HT1080 (cell line): ENCODE data around the gene SLAMF8. TPM values are rescaled to one million over a fixed set of nuclear protein-coding genes. Genes with fewer than 3 reads are reported as not detected.
A peak's percentile ranks its signal among the peaks of the same experiment; 100 is the strongest.

Experiments
- DNase-seq: peaks from one replicate; pipeline ENCODE4 v3.0.0-alpha.2; 2015; ENCODE audit warnings: low read depth
- total RNA-seq: library from RNA; depleted of rRNA; stranded (reverse); fragments of >200 nt; shearing (Covaris generic); gene quantifications from 2 replicates; pipeline ENCODE4 v1.2.3, GENCODE V29; 2014

SLAMF8 gene
- total RNA-seq, 1 experiment from 2014 or later, result 0.40 TPM

DNA sequence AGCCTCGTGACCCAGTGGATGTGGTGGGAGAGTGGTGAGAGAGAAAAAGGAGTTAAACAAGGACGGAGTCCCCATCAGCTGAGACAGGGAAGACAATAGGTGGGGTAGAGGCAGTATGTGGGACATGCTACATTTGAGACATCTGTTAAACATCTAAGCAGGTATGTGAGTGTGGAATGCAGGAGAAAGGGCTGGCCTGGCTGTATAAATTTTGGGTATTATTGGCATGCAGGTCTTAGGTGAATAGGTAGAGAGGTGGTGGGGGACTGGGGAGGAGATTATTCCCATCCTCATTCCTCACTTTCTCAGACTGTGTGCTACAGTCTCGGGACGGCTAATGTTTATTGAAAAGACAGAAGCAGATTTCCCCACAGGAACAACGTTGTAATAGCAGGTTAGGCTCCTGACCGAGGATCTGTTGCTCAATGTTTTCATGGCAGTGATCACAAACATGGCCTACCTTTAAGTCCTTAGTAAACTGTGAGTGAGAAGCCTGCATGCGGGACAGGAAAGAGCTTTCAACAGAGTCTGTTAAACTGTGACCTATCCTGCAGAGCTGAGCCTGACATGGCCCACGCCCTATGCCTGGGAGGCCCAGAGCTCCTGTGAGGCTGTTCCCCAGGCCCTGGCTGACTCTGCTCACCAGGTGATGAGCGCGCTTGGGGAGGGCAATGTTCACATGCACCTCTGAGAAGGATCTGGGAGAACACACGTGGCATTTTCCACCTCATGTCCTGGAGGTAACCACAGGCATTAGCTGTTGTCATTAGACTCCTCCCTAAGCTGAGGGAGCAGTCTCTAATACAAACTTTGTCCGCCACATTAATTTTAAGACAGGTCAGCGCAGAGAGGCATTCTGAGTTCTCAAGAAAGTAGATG, 19.3 kb downstream of the SLAMF8 start:
- no peak for DNase-seq

DNA sequence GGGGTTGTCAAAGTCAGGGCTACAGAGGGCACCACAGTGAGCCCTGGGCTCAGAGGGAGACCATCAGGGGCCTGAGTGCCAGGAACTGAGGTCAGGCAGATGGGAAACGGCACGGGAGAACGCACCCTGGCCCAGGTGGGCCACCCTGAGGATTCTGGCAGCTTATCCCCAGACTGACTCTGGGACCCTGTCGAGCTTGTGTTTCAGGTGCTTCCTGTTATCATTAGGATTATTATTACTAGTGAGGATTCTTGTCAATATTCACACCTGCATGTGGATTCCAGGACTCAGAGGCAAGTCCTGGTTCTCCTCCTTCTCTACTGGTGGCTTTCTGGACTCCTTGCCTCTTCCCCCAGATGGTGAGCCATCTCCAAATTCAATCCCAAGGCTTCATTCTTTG, 20.6 kb downstream of the SLAMF8 start:
- no peak for DNase-seq

DNA sequence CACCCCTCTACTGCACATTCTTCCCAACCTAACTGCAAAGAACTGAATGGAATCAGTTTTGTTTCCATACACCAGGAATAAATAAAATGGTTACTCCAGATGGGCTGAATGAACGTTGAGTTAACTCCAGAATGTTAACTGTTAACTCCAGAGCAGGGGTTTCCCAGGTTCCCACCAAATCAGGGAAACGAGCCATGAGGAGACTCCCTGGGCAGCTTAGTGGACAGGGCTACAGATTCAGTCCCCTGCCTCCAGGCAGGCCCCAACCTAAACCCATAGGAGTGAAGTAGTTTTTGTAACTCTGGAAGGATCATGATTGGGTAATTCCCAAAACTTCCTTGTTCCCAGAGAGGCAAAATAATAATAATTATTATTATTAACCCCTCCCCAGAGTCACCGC, 21.7 kb downstream of the SLAMF8 start:
- no peak for DNase-seq

DNA sequence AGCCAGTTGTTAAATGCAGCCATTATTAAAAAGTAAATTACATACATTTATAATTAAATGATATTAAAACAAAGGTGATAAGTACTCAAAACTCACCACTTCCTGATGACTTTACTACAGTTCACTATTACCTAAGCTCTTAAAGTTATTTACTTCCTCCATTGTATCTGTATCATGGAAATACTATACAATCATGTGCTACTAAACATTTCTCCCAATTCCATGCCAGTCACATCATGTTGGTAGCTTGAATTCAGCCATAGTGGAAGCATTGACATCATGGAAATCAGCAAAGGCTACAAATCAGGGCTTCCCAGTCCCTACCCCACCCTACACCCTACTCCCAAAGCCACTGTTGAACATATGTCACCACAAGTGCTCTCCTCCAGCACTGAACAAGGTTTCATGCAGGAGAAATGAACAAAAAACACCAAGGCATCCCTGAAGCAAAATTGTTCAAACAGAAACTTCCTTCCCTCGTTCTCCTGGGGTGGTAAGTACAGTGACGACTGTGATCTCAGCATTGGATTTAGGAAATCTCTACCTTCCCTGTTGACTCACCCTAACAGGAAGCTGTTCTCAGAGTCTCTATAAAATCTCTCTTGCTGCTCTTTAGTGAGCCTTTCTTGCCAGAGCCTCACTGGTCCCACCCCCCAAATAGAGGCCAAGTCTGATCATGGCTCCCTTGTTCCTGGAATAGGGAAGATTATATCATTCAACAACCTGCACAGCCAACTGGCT, 23.1 kb downstream of the SLAMF8 start:
- DNase-seq, result peak; percentile 89

DNA sequence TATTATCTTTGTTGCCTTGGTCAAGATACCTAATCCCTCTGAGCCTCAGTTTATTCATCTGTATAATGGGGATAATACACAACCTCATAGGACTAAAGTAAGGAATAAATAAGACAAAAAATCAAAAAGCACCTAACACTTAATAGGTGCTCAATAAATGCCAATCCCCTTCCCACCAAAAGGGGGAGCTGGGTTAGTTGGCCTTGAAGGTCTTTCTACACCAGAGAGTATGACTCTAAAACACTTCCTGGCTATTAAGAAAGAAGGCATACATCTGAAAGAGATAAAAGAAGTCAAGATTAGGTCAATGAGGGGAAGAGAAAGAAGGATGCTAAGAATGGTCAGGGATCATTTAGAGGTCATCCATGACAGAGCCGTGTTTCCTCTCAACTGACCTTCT, 24.7 kb downstream of the SLAMF8 start:
- DNase-seq, result no peak

DNA sequence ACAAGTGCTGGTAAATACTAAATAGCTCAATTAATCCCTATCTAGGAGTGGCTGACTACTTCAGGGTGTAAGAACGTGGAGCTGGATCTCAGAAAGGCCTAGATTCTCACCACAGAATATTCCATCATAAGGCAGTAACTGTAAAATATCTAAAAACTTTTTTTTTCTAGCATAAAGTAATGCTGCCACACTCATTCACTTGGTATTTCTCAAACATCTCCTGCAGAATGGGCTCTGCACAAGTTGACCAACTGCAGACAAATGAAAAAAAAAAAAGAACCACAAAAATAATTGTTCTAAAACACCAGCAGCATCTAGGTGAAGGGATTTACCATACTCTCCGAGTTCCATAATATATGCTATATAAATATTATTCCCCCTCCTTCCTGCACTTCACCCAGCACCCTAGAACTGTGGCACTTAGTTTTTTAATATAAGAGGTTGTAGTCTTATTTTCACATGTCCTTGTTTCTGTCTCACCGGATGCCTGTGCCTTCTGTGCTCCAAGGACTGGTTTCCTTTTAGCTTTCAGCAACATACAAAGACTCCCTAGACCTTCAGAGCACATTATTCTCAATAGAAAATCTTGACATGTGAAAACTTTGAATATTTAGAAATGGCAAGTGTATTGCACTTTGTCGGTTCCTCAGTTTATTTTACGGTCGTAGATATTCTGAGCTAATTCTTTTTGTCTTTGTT, 26.9 kb downstream of the SLAMF8 start:
- DNase-seq, result peak; percentile 57

DNA sequence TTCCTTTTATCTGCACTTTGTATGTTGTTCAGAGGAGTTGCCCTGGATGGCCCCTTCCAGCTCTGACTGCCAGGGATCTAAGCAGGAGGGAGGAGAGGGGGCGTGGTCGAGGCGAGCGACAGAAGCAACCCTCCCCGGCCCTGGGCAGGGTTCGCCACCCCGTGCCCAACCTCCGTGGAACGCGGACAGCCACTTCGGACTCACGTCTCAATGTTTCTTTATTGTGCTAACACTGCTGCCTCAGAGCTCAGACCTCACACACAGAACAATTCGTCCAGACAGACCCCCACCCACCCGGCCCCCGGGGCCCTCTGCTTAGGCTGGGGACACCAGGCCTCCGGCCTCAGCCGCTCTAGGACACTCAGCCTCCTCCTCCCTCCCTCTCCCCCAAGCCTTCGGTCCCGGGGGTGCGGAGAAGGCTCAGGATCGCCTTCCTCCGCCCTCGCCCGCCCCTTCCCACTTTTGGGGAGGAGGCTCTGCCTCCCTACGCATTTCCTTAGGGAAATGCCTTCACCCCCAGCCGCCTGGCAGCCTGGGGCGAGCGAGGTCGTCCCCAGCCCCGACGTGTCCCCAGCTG, 27.5 kb downstream of the SLAMF8 start:
- DNase-seq, result peak; percentile 82

DNA sequence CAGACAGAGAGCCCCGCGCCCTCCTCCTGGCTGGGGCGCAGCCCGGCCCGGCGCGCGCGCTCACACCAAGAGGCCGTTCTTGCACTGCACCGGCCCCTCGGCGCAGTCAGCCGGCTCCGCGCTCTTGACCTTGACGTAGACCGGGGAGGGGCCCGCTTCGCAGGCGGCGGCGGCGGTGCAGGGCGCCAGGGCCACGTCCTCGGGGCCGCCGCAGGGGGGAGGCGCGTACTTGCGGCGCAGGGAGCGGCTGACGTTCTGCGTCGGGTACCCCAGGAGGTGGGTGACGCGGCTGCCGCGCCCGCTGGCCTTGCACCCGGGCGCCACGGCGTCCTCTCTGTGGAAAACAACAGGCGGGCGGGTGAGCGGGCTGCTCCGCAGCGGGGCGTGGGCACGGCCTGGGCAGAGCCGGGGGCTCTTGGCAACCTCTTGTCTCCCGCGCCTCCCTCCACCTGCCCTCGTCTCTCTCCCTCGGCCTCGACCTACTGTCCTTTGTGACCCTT, 28.1 kb downstream of the SLAMF8 start:
- peak; percentile 89 for DNase-seq

DNA sequence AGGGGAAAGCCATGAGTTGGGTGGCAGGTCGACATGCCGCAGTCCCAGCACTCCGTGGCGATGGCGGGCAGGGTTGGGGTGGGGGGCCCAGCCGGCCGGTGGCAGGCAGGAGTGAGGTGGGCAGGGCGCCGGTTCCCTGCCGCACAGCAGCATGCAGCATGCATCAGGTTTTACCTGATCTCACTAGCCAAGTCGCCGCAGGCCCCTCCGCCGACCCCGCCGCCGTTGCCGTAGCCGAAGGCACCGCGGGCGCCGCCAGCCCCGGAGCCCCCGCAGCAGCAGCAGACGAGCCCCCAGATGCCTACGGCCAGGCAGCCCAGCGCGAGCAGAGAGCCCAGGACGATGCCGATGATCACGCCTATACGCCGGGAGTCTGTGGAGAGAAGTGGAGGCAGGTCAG, 29.0 kb downstream of the SLAMF8 start:
- DNase-seq, result no peak

DNA sequence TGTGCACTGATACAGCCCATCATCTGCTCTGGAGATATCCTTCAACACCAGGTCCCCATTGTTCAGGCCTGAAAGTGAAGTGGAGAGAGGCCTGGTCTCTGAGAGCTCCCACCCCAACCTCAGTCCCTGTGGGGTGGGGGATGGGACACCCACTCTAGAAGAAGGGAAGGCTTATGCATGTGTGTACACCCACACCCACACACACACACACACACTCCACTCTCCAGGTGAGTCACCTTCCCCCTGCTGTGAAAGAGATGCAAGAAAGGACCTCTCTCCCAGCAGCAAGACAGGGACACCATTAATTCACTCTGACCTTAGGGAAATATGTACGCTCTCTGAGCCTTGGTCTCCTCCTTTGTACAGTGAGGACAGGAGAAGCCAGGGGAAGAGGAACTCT, 29.9 kb downstream of the SLAMF8 start:
- peak; percentile 47 for DNase-seq

DNA sequence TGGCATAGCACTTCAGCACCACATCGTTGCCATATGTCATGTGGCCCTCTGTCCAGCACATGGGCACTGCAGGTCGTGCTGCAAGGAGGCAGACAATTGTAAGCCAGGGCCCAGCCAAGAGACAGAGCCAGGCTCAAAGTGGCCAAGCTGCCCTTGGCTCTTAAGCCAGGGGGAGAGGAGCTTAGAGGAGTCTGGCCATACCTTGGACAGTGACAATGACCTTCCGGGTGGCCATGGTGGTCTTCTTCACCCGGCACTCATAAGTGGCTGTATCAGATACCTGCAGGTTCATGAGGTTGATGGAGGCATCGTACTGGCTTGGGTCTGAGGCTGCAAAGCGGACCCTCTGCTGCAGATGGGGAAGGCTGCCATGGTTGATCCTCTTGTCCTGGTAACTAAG, 31.2 kb downstream of the SLAMF8 start:
- DNase-seq, result no peak

DNA sequence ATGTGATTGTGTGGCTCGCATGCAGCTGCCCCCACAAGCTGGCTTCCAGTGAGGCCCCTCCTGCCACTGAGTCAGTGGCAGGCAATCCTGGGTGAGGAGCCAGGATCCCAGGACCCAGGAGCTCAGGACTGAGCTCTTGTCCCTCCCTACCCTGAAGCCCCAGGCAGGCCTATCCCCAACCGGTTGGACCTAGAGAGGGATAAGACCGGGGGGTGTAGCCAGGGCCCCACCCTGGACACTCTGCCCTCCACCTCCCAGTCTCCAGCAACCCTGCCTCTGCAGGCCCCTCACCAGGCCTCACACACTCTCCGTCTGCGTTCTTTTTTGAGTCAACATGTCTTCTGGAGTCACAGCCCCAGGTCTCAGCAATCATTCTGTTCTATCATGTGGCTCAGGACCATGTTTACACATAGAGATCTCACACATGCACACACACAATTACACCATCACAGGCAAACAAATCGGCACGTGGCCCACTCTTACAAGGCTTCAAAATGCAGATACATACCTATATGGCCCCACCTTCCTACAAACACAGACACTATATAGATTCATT, 33.2 kb downstream of the SLAMF8 start:
- no peak for DNase-seq

DNA sequence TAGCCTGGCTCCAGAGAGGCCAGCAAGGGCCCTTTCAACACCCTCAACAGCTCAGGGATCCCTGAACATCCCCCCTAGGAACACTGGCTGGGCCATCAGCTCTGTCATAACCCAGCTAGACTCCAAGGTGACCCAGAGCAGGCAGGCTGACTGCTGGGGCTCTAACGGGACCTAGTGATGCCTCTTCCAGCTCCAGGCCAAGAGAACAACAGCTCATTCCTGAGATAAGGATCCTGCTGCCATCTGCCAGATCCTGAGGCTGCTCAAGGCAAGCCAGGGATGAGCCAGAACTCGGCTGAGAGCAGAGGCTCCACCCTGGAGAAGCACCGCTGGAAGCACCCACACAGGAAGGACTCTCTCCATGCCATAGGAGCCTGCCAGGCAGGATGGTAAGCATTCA, 33.8 kb downstream of the SLAMF8 start:
- no peak for DNase-seq

DNA sequence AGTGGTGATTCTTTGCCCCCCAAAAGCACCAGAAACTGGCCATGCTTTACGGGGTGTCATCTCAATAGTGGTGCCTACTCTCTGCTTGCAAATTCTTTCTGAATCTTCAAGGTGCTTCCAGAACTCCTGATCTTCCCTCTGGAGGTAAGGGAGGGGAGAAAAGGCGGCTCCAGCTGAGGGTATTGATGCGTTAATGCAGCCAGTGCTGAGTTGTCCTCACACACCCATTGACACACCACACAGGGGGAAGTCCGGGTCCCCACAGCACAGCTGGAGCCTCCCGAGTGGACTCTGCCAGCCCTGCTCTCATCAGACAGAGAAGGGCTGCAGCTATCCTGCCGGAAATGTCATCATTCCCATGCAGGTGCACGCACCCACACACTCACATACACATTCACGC, 34.5 kb downstream of the SLAMF8 start:
- no peak for DNase-seq

DNA sequence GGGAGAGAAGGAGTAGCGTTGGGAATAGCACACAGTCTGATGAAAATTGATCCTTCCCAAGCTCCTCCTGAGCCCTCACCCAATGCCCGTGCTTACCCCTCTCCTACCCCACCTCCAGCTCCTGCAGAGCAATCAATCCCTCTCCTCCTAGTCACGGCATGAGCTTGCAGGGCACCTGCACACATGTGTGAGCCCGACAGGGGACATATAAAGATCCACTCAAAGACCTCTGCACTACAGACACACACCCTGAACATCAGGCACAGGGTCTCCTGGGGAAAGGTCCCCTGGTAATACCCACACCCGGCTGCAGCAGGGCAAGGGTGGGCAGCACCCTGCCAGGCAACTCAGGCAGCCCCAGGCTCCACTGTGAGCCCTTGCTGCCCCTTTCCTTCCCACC, 35.4 kb downstream of the SLAMF8 start:
- DNase-seq, result no peak

DNA sequence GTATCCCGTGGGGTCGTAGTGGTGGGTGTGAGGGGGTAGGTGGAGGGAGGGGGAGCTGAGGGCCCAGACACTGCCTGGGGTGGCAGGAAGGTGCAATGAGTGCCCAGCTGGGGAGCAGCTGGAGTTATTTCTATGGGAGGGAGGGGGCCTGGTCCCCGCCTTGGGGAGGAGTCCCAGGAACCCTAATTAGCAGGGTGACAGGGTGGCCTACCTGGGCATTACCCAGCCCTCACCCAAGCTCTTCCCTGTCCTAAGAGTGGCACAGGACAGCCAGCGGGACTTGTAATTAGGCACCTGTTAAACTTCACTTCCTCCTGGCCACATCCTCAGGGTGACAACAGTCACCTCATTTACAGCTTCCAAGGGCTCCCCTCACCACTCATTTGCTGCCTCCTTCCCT, 35.9 kb downstream of the SLAMF8 start, which contains the start of gene VSIG8:
TSS of gene VSIG8 (minus strand) at position 101 of the 400 bp plus-strand sequence. CDS start 136 bp downstream, outside the sequence.
- no peak for DNase-seq

DNA sequence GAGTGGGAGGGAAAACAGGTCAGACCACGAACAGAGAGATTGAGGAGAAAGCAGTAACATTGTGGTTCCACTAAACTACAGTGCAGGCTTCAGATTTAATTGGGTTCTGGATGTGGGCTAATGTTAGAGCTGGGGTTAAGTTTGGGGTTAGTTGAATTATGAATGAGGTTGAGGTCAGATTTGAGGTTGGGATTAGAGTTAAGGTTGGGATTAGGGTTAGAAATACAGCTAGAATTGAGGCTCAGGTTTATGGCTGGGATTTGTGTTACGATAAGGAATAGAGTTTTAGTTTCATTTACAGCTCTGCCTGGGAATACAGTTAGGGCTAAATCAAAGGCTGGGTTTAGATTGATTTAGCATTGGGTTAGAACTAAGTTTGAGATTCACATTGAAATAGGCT, 37.6 kb downstream of the SLAMF8 start:
- DNase-seq, result no peak

DNA sequence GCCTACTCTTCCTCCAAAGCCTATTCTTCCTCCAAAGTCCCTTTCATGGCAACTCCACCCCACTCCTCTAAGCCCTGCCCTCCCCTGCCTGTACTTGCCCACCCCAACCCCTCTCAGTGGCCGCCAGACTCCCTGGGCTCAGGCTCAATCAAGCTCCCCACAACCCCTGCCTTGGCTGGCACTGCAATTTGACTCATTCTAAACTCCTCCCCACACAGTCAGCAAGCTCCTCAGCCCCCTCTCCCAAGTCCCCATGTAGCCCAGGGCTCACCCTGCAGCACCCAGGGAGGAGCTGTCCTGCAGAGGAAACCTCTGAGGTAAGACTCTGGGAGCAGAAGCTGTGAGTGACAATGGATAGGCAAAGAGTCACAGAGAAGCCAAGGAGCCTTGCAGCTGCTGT, 39.4 kb downstream of the SLAMF8 start:
- no peak for DNase-seq

DNA sequence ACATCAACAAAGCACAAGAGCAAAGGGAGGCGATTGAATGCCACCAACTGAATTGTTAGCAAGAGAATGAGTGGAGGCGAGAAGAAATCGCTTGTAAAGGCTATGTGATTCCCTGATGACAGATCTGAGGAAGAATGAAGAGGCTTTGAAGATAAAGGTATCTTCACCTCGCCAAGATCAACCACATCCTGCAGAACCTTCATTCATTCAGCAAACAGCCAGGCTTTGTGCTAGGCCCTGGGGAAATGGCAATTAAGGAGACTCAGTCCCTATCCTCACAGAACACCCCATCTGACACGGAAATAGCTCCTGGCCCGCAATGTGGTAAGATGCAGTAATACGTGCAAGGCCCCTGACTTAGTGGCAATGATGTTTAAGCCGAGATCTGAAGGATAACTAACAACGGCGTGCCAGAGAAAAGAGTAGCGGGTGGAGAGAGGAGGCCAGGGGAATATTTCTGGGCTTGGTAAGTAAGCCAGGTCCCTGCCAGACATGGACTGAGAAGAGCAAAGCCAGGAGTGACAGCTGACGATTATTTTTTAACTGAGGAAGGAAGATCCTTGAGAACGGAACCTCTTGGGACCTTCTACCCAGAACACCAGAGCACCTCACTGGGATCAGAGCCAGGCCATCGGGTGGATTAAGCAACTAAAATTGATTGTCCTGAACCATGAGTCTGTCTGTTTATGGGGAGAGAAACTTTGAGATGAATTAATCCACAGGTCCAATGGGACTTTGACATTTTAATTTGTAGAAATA, 40.4 kb downstream of the SLAMF8 start:
- DNase-seq, result peak; percentile 38

DNA sequence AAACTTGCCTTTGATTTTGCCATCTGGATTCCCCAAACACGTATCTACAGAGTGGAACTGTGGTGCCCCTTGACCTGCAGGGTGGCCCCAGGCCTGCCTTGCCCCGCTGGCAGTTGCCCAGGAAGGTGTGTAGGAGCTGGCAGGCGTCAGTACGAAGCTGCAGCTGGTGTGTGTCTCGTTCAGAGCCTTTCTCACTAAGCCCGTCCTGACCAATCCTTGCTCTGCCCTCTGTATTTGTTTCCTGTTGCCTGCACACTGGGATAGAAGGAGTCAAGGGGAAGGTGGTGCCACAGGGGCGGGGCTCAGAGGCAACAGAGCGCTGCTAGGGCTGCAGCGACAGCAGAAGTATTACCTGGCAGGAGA, 41.0 kb downstream of the SLAMF8 start:
- no peak for DNase-seq
